Thyroid gland (tissue), 4 donors: ENCODE measurements around the gene NBEAL2.

Experiments
- POLR2A ChIP-seq, 2 donors: fragments of 450-650 bp; IDR thresholded peaks; one replicate each; pipeline ENCODE4 v1.6.1; 2017; ENCODE audit warnings: antibody characterized with exemption in 2 of 2, mild to moderate bottlenecking in 2 of 2, moderate library complexity in 1 of 2
- TF ChIP-seq, protein P1 (sequence below), 6 experiments: fragments of 200-600 bp in 3 of 6; fragments of 450-650 bp in 3 of 6; sonication (generic) in 3 of 6; IDR thresholded peaks; one replicate each; pipeline ENCODE4 v1.5.1; 2016 to 2019; ENCODE audit warnings: antibody characterized with exemption in 6 of 6, mild to moderate bottlenecking in 2 of 6, inconsistent platforms in 1 of 6, moderate library complexity in 1 of 6

DNA sequence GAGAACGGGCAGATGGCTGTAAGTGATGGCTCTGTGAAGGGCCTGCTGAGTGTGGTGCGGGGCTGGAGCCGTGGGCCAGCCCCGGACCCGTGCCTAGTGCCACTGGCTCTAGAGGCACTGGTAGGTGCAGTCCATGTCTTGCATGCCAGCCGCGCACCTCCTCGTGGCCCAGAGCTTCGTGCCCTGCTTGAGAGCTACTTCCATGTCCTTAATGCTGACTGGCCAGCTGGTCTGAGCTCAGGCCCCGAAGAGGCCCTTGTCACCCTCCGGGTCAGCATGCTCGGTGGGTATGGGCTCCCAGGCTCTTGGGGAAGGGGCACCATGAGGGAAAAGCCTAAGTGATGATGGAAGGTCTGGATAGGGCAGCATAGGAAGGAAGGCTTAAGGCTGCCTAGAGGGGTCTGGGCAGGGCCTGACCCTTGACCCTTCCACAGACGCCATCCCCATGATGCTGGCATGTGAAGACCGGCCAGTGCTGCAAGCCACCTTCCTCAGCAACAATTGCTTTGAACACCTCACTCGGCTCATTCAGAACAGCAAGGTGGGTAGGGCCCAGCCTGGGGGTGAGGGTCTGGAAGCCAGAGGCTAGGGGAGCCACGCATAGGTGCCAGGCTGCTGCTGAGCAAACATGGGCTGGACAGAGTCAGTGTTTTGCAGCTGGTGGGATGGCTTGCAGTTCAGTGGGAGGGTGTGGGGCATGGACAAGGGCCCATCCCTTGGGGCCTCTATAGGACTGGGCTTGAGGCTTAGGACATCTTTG lies 12.1 kb downstream of the NBEAL2 start:
- TF ChIP-seq, protein P1, sequence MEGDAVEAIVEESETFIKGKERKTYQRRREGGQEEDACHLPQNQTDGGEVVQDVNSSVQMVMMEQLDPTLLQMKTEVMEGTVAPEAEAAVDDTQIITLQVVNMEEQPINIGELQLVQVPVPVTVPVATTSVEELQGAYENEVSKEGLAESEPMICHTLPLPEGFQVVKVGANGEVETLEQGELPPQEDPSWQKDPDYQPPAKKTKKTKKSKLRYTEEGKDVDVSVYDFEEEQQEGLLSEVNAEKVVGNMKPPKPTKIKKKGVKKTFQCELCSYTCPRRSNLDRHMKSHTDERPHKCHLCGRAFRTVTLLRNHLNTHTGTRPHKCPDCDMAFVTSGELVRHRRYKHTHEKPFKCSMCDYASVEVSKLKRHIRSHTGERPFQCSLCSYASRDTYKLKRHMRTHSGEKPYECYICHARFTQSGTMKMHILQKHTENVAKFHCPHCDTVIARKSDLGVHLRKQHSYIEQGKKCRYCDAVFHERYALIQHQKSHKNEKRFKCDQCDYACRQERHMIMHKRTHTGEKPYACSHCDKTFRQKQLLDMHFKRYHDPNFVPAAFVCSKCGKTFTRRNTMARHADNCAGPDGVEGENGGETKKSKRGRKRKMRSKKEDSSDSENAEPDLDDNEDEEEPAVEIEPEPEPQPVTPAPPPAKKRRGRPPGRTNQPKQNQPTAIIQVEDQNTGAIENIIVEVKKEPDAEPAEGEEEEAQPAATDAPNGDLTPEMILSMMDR (IDR thresholded peaks at IDR 0.05): no peak
- TF ChIP-seq POLR2A (IDR thresholded peaks at IDR 0.05): no peak
